Stimulated activated effector memory CD8-positive, alpha-beta T cell treated with anti-CD3 and anti-CD28 coated beads, Interleukin-12 subunit alpha, Interleukin-12 subunit beta, amount 100 ng/mL, for 72 hours (primary cell): ENCODE measurements around the gene ETV7.
A peak's percentile ranks its signal among the peaks of the same experiment; 100 is the strongest.

Experiments
- ATAC-seq: fragments of 150-1000 bp; cut with Tn5 transposase; 2 replicates; pipeline ENCODE4 v1.10.0; 2021
- DNase-seq, 2 donors: peaks; one replicate each; pipeline ENCODE4 v3.0.0; 2021 to 2022; ENCODE audit warnings: low spot score in 2 of 2
- H3K27ac Mint-ChIP-seq: one replicate; pipeline ENCODE4 v1.8.0; 2022; ENCODE audit warnings: mild to moderate bottlenecking, mixed read lengths
- H3K36me3 Mint-ChIP-seq: one replicate; pipeline ENCODE4 v1.8.0; 2022; ENCODE audit warnings: mild to moderate bottlenecking, mixed read lengths
- H3K4me1 Mint-ChIP-seq: one replicate; pipeline ENCODE4 v1.8.0; 2022; ENCODE audit warnings: mixed read lengths
- H3K4me3 Mint-ChIP-seq: one replicate; pipeline ENCODE4 v1.8.0; 2022; ENCODE audit warnings: mild to moderate bottlenecking, mixed read lengths
- H3K9me3 Mint-ChIP-seq: one replicate; pipeline ENCODE4 v1.8.0; 2022; ENCODE audit warnings: mixed read lengths

ETV7 gene

GRCh38 chr6:36361071-36361470 lies 26.4 kb downstream of the ETV7 start:
- no peaks in the 10 kb centered on the region for H3K36me3 Mint-ChIP-seq
- H3K27ac Mint-ChIP-seq, result no peak overlapping the region
- H3K4me1 Mint-ChIP-seq, result peaks cover 41% of the 10 kb centered on the region
- no peak for DNase-seq
- ATAC-seq, result no peak
- H3K9me3 Mint-ChIP-seq, result no peaks in the 10 kb centered on the region
- no peak overlapping the region for H3K4me3 Mint-ChIP-seq

- no peaks in the 10 kb centered on the region for H3K9me3 Mint-ChIP-seq
- H3K27ac Mint-ChIP-seq, result no peak overlapping the region
- DNase-seq (peak; percentile 55 to 80), ATAC-seq (peak; percentile 77)
- H3K36me3 Mint-ChIP-seq, result no peaks in the 10 kb centered on the region
- H3K4me1 Mint-ChIP-seq, result peaks cover 45% of the 10 kb centered on the region
- H3K4me3 Mint-ChIP-seq, result no peak overlapping the region
Measured at GRCh38 chr6:36360241-36361054, 27.0 kb downstream of the ETV7 start.

- H3K9me3 Mint-ChIP-seq, result peaks cover 2% of the 10 kb centered on the region
- ATAC-seq (no peak), DNase-seq (no peak)
- H3K4me1 Mint-ChIP-seq, result peaks cover 45% of the 10 kb centered on the region
- H3K27ac Mint-ChIP-seq, result no peak overlapping the region
- H3K36me3 Mint-ChIP-seq, result no peaks in the 10 kb centered on the region
- H3K4me3 Mint-ChIP-seq, result no peak overlapping the region
Measured at GRCh38 chr6:36358226-36358915, 29.1 kb downstream of the ETV7 start.

GRCh38 chr6:36357872-36358225 lies 29.6 kb downstream of the ETV7 start:
- no peak for DNase-seq
- H3K27ac Mint-ChIP-seq, result no peak overlapping the region
- peak; percentile 72 for ATAC-seq
- peaks cover 45% of the 10 kb centered on the region for H3K4me1 Mint-ChIP-seq
- H3K36me3 Mint-ChIP-seq, result no peaks in the 10 kb centered on the region
- H3K4me3 Mint-ChIP-seq, result no peak overlapping the region
- peaks cover 2% of the 10 kb centered on the region for H3K9me3 Mint-ChIP-seq

- H3K4me1 Mint-ChIP-seq, result peaks cover 42% of the 10 kb centered on the region
- H3K9me3 Mint-ChIP-seq, result peaks cover 2% of the 10 kb centered on the region
- no peak overlapping the region for H3K4me3 Mint-ChIP-seq
- H3K27ac Mint-ChIP-seq, result peak overlapping the region; percentile 26
- H3K36me3 Mint-ChIP-seq, result no peaks in the 10 kb centered on the region
- no peak for DNase-seq
- peak; percentile 81 for ATAC-seq
Measured at GRCh38 chr6:36355819-36356218, 31.6 kb downstream of the ETV7 start.

- Mint-ChIP-seq H3K27ac (no peak overlapping the region), H3K4me3 (no peak overlapping the region), H3K9me3 (peaks cover 2% of the 10 kb centered on the region), H3K4me1 (peaks cover 31% of the 10 kb centered on the region), H3K36me3 (no peaks in the 10 kb centered on the region)
- DNase-seq, result no peak
- no peak for ATAC-seq
Measured at GRCh38 chr6:36353411-36353915, 34.0 kb downstream of the ETV7 start.

GRCh38 chr6:36352477-36353157 lies 34.9 kb downstream of the ETV7 start:
- H3K36me3 Mint-ChIP-seq, result no peaks in the 10 kb centered on the region
- H3K4me3 Mint-ChIP-seq, result no peak overlapping the region
- ATAC-seq (no peak), DNase-seq (no peak)
- no peak overlapping the region for H3K27ac Mint-ChIP-seq
- peaks cover 2% of the 10 kb centered on the region for H3K9me3 Mint-ChIP-seq
- peaks cover 24% of the 10 kb centered on the region for H3K4me1 Mint-ChIP-seq

GRCh38 chr6:36350681-36351571 lies 36.5 kb downstream of the ETV7 start:
- Mint-ChIP-seq H3K36me3 (no peaks in the 10 kb centered on the region), H3K4me1 (peaks cover 15% of the 10 kb centered on the region), H3K27ac (no peak overlapping the region), H3K4me3 (no peak overlapping the region), H3K9me3 (peaks cover 2% of the 10 kb centered on the region)
- ATAC-seq (no peak), DNase-seq (no peak)

GRCh38 chr6:36350082-36350481 lies 37.4 kb downstream of the ETV7 start:
- Mint-ChIP-seq H3K27ac (no peak overlapping the region), H3K36me3 (no peaks in the 10 kb centered on the region), H3K4me3 (no peak overlapping the region), H3K4me1 (peaks cover 6% of the 10 kb centered on the region), H3K9me3 (peaks cover 2% of the 10 kb centered on the region)
- no peak for ATAC-seq
- DNase-seq, result no peak

GRCh38 chr6:36349240-36349639 lies 38.2 kb downstream of the ETV7 start:
- Mint-ChIP-seq H3K27ac (no peak overlapping the region), H3K9me3 (peaks cover 2% of the 10 kb centered on the region), H3K4me1 (peaks cover 6% of the 10 kb centered on the region), H3K36me3 (no peaks in the 10 kb centered on the region), H3K4me3 (no peak overlapping the region)
- ATAC-seq (no peak), DNase-seq (no peak)

- Mint-ChIP-seq H3K9me3 (no peaks in the 10 kb centered on the region), H3K36me3 (no peaks in the 10 kb centered on the region), H3K27ac (no peak overlapping the region), H3K4me3 (no peak overlapping the region), H3K4me1 (no peaks in the 10 kb centered on the region)
- no peak for ATAC-seq
- DNase-seq, result no peak
Measured at GRCh38 chr6:36347621-36348020, 39.8 kb downstream of the ETV7 start.

GRCh38 chr6:36346486-36347273 lies 40.8 kb downstream of the ETV7 start:
- no peaks in the 10 kb centered on the region for H3K9me3 Mint-ChIP-seq
- no peak overlapping the region for H3K27ac Mint-ChIP-seq
- no peak overlapping the region for H3K4me3 Mint-ChIP-seq
- ATAC-seq (no peak), DNase-seq (no peak)
- no peaks in the 10 kb centered on the region for H3K36me3 Mint-ChIP-seq
- no peaks in the 10 kb centered on the region for H3K4me1 Mint-ChIP-seq

- H3K36me3 Mint-ChIP-seq, result no peaks in the 10 kb centered on the region
- no peak overlapping the region for H3K27ac Mint-ChIP-seq
- no peak for DNase-seq
- no peak for ATAC-seq
- H3K9me3 Mint-ChIP-seq, result no peaks in the 10 kb centered on the region
- H3K4me1 Mint-ChIP-seq, result peaks cover 2% of the 10 kb centered on the region
- no peak overlapping the region for H3K4me3 Mint-ChIP-seq
Measured at GRCh38 chr6:36345681-36346466, 41.6 kb downstream of the ETV7 start.
